Measurements from ENCODE around the gene TRIM7. TPM values are rescaled to one million over a fixed set of nuclear protein-coding genes. Genes with fewer than 3 reads are reported as not detected.
A peak's percentile ranks its signal among the peaks of the same experiment; 100 is the strongest.
"Not testable (repeated sequence)": the region's sequence is repeated elsewhere in the genome, so short reads cannot be mapped to it uniquely, and the experiment has no call there.

Gene TRIM7
- total and polyA plus RNA-seq, 9 donors = 0.34 to 2.9 (median 0.82) TPM

- peaks cover 3% of the 10 kb centered on the region for H3K4me1 ChIP-seq (ENCODE audit: insufficient read depth)
- no peak for TF ChIP-seq EP300 (IDR thresholded peaks at IDR 0.05)
- TF ChIP-seq, protein P1, sequence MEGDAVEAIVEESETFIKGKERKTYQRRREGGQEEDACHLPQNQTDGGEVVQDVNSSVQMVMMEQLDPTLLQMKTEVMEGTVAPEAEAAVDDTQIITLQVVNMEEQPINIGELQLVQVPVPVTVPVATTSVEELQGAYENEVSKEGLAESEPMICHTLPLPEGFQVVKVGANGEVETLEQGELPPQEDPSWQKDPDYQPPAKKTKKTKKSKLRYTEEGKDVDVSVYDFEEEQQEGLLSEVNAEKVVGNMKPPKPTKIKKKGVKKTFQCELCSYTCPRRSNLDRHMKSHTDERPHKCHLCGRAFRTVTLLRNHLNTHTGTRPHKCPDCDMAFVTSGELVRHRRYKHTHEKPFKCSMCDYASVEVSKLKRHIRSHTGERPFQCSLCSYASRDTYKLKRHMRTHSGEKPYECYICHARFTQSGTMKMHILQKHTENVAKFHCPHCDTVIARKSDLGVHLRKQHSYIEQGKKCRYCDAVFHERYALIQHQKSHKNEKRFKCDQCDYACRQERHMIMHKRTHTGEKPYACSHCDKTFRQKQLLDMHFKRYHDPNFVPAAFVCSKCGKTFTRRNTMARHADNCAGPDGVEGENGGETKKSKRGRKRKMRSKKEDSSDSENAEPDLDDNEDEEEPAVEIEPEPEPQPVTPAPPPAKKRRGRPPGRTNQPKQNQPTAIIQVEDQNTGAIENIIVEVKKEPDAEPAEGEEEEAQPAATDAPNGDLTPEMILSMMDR (IDR thresholded peaks at IDR 0.05) = no peak
- TF ChIP-seq POLR2A (IDR thresholded peaks at IDR 0.05) = no peak
- peak overlapping the region; percentile 34 for H3K4me3 ChIP-seq
- peak in 1 of 5 donors; percentile 42 for DNase-seq
- no peak overlapping the region for H3K27ac ChIP-seq
- no peaks in the 10 kb centered on the region for H3K36me3 ChIP-seq
- intact Hi-C loops (cut with DNase I) = loop anchor here in 1 of 4 donors (2.0 kb wide), 1 partner anchor 25 kb away; no protein-coding TSS in a partner anchor
- H3K27me3 ChIP-seq = no peaks in the 10 kb centered on the region
- H3K9me3 ChIP-seq = no peaks in the 10 kb centered on the region
- 28 to 35% (median 29%) methylated on average over 44 of the region's 44 CpGs for WGBS, 3 donors
These were observed 11.3 kb upstream of the TRIM7 start for GRCh38 chr5:181215997-181216989.

DNA sequence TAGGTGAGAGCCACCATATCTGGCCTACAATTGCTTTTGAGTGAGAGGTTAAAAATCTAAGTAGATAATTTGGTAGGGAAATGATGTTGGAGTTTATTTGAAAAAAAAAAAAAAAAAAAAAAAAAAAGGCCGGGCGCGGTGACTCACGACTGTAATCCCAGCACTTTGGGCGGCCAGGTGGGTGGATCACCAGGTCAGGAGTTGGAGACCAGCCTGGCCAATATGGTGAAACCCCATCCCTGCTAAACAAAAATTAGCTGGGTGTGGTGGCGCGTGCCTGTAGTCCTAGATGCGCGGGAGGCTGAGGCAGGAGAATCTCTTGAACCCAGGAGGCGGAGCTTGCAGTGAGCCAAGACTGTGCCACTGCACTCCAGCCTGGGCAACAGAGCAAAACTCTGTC is 9.3 kb upstream of the TRIM7 start:
- H3K4me1 ChIP-seq (ENCODE audit: insufficient read depth); H3K9me3 ChIP-seq; H3K4me3 ChIP-seq; H3K27me3 ChIP-seq; H3K27ac ChIP-seq; DNase-seq; intact Hi-C loops (cut with DNase I); H3K36me3 ChIP-seq: not testable (repeated sequence)
- 86 to 92% (median 91%) methylated on average over 10 of the region's 10 CpGs for WGBS, 3 donors

- DNase-seq = no peak
- no peaks in the 10 kb centered on the region for H3K27me3 ChIP-seq
- H3K4me1 ChIP-seq (ENCODE audit: insufficient read depth) = peaks cover 2% of the 10 kb centered on the region
- no peaks in the 10 kb centered on the region for H3K36me3 ChIP-seq
- H3K27ac ChIP-seq = no peak overlapping the region
- no peak for TF ChIP-seq POLR2A (IDR thresholded peaks at IDR 0.05)
- TF ChIP-seq, protein P1 (IDR thresholded peaks at IDR 0.05) = no peak
- no peak for TF ChIP-seq EP300 (IDR thresholded peaks at IDR 0.05)
- intact Hi-C loops (cut with DNase I) = no loop called here
- no peaks in the 10 kb centered on the region for H3K9me3 ChIP-seq
- 63 to 75% (median 70%) methylated on average over 2 of the region's 2 CpGs for WGBS, 3 donors
- no peak overlapping the region for H3K4me3 ChIP-seq
These were observed 7.9 kb upstream of the TRIM7 start for GRCh38 chr5:181212934-181213333.

GRCh38 chr5:181212080-181212479 is 7.1 kb upstream of the TRIM7 start:
- Histone ChIP-seq H3K4me3 (no peak overlapping the region), H3K36me3 (no peaks in the 10 kb centered on the region), H3K27ac (no peak overlapping the region), H3K27me3 (no peaks in the 10 kb centered on the region), H3K4me1 (ENCODE audit: insufficient read depth) (peaks cover 2% of the 10 kb centered on the region), H3K9me3 (no peaks in the 10 kb centered on the region)
- no peak for DNase-seq
- intact Hi-C loops (cut with DNase I) = no loop called here
- TF ChIP-seq EP300 (IDR thresholded peaks at IDR 0.05) = no peak
- TF ChIP-seq POLR2A (IDR thresholded peaks at IDR 0.05) = no peak
- TF ChIP-seq, protein P1 (IDR thresholded peaks at IDR 0.05) = no peak
- 88 to 91% (median 90%) methylated on average over 6 of the region's 6 CpGs for WGBS, 3 donors

- Histone ChIP-seq H3K9me3 (no peaks in the 10 kb centered on the region), H3K27ac (no peak overlapping the region), H3K4me1 (ENCODE audit: insufficient read depth) (no peaks in the 10 kb centered on the region), H3K4me3 (no peak overlapping the region), H3K36me3 (no peaks in the 10 kb centered on the region), H3K27me3 (no peaks in the 10 kb centered on the region)
- no peak for DNase-seq
- WGBS, 3 donors = 39 to 49% (median 42%) methylated on average over 7 of the region's 7 CpGs
- intact Hi-C loops (cut with DNase I) = no loop called here
- TF ChIP-seq, protein P1 (IDR thresholded peaks at IDR 0.05) = no peak
- TF ChIP-seq EP300 (IDR thresholded peaks at IDR 0.05) (no peak), POLR2A (IDR thresholded peaks at IDR 0.05) (no peak)
These were observed 6.2 kb upstream of the TRIM7 start for GRCh38 chr5:181211208-181211607.

- H3K36me3 ChIP-seq; DNase-seq; H3K4me1 ChIP-seq (ENCODE audit: insufficient read depth); H3K9me3 ChIP-seq; H3K27ac ChIP-seq; H3K4me3 ChIP-seq; intact Hi-C loops (cut with DNase I); H3K27me3 ChIP-seq: not testable (repeated sequence)
- 76 to 85% (median 83%) methylated on average over 17 of the region's 17 CpGs for WGBS, 3 donors
These were observed 5.7 kb upstream of the TRIM7 start for GRCh38 chr5:181210698-181211097.

DNA sequence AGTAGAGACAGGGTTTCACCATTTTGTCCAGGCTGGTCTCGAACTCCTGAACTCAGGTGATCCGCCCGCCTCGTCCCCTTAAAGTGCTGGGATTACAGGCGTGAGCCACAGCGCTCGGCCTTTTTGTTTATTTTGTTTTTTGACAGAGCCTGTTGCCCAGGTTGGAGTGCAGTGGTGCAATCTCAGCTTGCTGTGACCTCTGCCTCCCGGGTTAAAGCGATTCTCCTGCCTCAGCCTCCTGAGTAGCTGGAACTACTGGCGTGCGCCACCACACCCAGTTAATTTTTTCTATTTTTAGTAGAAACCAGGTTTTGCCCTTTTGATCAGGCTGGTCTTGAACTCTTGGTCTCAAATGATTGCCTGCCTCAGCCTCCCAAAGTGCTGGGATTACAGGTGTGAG is 5.2 kb upstream of the TRIM7 start:
- H3K27ac ChIP-seq; DNase-seq; H3K4me1 ChIP-seq (ENCODE audit: insufficient read depth); H3K27me3 ChIP-seq; H3K4me3 ChIP-seq; intact Hi-C loops (cut with DNase I); H3K9me3 ChIP-seq; H3K36me3 ChIP-seq: not testable (repeated sequence)
- WGBS, 3 donors = 72 to 85% (median 81%) methylated on average over 11 of the region's 11 CpGs
